ENCODE data around the gene CASTOR1.

DNA sequence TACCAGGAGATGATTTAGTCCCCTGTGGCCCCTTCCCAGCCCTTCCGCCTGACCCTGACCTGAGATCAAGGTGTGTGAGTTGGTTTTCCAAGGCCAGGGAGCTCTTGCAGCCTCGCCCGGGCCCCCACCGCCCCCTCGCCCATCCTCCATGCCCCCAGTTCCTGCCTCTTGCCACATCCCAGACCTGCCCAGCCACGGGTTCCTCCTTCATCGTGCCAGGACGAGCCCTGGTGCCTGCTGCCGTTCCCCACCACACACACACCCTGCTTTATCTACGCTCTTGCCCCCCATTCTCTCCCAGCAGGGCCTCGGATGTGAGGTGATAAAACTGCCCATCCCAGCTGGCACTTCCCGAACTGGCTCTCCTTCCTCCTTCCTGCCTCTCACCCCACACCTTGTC lies 41.3 kb downstream of the CASTOR1 start:
- no peak for TF ChIP-seq PRDM10 (tag by site-specific recombination; IDR thresholded peaks at IDR 0.05)
- TF ChIP-seq, protein P1, sequence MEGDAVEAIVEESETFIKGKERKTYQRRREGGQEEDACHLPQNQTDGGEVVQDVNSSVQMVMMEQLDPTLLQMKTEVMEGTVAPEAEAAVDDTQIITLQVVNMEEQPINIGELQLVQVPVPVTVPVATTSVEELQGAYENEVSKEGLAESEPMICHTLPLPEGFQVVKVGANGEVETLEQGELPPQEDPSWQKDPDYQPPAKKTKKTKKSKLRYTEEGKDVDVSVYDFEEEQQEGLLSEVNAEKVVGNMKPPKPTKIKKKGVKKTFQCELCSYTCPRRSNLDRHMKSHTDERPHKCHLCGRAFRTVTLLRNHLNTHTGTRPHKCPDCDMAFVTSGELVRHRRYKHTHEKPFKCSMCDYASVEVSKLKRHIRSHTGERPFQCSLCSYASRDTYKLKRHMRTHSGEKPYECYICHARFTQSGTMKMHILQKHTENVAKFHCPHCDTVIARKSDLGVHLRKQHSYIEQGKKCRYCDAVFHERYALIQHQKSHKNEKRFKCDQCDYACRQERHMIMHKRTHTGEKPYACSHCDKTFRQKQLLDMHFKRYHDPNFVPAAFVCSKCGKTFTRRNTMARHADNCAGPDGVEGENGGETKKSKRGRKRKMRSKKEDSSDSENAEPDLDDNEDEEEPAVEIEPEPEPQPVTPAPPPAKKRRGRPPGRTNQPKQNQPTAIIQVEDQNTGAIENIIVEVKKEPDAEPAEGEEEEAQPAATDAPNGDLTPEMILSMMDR (tag by site-specific recombination; IDR thresholded peaks at IDR 0.05) = no peak
- no peak for TF ChIP-seq ZNF692 (tag by site-specific recombination; IDR thresholded peaks at IDR 0.05)
- no peak for TF ChIP-seq ZNF174 (tag by site-specific recombination; IDR thresholded peaks at IDR 0.05)
- TF ChIP-seq ZBTB7A (tag by site-specific recombination; IDR thresholded peaks at IDR 0.05; ENCODE audit: low read depth) = no peak
- no peak for TF ChIP-seq YY1 (tag by site-specific recombination; IDR thresholded peaks at IDR 0.05)
- no peak for TF ChIP-seq AEBP2 (tag by site-specific recombination; IDR thresholded peaks at IDR 0.05; ENCODE audit: borderline replicate concordance)
- TF ChIP-seq ZNF324 (tag by site-specific recombination; IDR thresholded peaks at IDR 0.05) = no peak
- no peak for TF ChIP-seq ZNF274 (IDR thresholded peaks at IDR 0.05; ENCODE audit: low read length)
- no peak for TF ChIP-seq ZNF274 (tag by site-specific recombination; IDR thresholded peaks at IDR 0.05; ENCODE audit: borderline replicate concordance)
